Activated CD4-positive, alpha-beta T cell treated with anti-CD3 and anti-CD28 coated beads, Interleukin-2, amount 50 U/mL, for 24 hours (primary cell): ENCODE measurements around the gene HDLBP.

Experiments used
- DNase-seq, 2 donors: peaks; one replicate each; pipeline ENCODE4 v3.0.0-alpha.2; 2020; ENCODE audit warnings: low read depth in 1 of 2, low spot score in 1 of 2

The HDLBP gene

GRCh38 chr2:241258505-241259280, 56.8 kb downstream of the HDLBP start:
- no peak for DNase-seq

DNA sequence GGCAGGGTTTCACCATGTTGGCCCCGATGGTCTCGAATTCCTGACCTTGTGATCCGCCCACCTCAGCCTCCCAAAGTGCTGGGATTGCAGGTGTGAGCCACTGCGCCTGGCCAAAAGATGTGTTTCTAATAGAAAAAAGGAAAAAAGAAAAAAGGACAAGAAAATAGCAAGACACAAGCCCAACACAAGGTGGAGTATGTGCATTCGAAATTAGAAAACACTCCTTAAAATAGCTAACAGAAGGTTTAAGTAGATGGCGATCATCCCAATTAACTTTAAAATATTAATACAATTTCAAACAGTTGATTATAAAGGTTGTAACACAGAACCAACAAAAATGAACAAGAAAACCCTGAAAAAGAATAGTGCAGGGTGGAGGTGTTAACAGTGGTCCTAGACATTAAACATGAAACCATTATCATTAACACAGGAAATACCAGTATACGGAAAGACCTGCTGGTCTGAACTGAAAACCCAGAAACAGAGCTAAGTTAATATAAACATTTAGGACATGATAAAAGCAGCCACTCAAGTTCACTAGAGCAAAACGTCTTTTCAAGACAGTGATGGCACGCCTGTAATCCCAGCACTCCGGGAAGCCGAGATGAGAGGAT, 57.9 kb downstream of the HDLBP start:
- no peak for DNase-seq

DNA sequence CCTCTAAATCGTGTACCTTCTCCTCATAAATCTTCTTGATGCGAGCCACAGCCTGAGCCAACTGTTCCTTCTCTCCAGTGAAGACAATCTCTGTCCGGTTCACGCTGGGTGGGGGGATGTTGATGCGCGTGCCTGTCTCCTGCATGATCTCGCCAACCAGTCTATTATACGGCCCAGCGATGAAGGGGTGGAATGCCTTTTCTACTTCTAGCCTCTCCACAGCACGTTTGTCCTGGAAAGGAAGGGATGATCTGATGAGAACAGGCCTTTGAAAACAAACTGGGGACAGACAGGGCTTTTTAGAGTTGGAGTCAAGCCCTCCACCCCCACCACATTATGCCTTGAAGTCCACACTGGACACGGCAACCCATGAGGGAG, 59.3 kb downstream of the HDLBP start:
- DNase-seq = no peak

DNA sequence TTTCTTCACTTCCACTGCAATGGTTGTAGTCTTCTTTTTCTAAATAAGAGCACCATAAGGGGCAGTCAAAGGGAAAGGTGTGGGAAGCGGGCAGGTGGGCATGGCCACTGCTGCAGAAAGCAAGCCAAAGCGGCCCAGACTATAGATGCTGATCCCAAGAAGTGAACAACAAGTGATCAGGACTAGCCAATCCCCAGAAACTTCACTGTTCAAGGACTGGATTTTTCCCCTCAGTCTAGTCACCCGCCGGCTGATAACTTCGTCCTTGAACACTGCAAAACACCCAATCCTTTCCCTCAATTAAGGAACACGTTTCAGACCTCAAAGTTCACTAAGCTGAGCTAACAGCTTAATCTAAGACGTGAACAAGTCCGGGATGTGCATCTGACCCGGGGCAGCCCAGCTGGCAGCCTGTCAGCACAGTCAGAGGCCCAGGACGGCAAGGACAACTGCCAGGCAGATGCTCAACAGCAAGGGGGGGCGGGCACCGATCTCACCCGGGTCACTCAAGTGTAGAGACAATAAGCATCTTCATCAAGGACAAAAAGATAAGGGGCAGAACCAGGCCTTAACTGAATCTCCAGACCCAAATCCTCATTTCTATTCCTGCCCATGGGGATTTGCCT, 59.8 kb downstream of the HDLBP start:
- DNase-seq = no peak

DNA sequence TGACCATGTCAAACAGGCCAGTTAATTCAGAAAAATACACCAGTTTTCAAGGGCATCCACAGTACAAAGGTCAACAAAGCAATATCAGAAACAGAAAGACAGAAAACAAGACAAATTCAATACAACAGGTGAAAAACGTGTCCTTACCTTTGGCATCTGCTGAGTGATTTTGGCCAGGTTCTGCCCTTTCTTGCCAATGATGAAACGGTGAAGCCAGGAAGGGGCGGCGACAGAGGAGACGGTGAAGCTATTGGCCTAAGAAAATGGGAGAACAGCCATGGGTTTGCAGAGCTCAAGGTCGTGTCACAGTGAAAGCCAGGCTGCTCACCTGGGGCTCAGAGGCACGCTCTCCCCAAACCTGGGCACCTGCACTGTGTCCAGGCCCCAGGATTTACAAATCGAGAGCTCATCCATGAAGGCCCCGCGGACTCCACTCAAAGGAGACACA, 60.5 kb downstream of the HDLBP start:
- DNase-seq = no peak

- DNase-seq = no peak
These were observed 62.5 kb downstream of the HDLBP start for GRCh38 chr2:241252778-241253475.

GRCh38 chr2:241249654-241250053, 65.8 kb downstream of the HDLBP start:
- no peak for DNase-seq

- no peak for DNase-seq
These were observed 66.6 kb downstream of the HDLBP start for GRCh38 chr2:241248897-241249296.

DNA sequence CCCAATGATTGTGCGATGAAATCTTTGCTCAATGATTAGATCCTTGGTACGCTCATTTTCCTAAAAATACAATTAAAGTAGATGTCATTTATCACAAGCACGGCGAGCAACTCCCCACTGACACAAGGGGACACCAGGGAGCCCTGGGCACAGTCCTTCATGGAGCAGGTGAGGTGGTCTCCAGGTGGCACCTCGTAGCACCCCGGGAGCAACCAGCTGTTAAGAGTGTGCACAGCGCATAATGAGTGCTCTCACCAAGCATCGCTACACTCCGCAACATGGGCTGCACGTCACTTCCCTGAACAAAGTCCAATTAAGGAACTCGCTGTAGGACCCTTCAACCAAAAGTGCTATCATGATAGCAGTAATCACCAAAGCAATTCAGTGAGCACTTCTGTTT, 67.2 kb downstream of the HDLBP start:
- no peak for DNase-seq

DNA sequence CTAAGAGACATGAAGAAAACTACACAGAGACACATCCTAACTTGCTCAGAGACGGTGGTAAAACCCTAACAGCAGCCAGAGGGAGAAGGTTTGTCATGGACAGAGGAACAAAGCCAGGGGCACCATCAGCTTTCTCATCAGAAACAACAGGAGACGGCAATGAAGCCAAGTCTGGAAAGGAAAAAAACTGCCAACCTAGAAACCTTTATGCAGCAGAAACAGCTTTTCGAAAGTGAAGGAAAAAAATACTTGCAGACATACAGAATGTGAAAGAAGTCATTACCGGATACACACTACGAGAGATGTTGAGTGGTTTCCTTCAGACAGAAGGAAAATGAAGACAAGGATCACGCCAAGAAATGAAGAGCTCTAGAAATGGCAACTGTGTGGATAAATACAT, 71.1 kb downstream of the HDLBP start:
- DNase-seq = no peak

GRCh38 chr2:241242306-241242705, 73.2 kb downstream of the HDLBP start:
- no peak for DNase-seq

- DNase-seq = no peak
These were observed 73.8 kb downstream of the HDLBP start for GRCh38 chr2:241241669-241242068.

DNA sequence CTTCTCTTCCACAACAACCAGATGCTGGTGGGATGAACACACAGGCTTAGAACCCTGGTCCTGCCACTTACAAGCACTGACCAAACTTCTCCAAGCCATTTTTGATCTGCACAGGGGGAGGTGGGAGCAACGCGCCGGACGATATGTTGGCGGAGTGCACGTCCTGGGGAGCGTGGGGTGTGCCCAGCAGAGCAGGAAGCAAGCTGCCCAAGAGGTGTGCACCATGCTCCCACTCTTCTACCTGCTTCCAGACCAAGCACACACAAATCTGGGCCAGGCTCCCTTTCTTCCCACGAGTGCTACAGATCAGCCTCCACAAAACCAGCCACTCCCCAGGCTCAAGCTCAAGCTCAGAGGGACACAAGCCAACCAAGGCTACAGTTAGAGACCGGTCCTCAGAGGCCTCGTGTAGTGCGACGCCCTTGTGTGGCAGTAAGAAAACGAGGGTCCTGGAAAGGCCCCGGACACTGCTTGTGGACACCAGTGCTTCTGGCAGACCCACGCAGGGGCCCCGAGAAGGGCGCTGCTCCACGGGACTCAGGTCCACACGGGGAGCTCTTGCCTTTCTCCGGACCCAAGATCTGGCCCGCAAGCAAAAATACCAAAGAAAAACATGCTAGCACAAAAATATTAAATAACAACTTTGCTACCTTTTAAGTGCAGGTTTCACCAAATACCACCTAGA, 75.0 kb downstream of the HDLBP start:
- no peak for DNase-seq

DNA sequence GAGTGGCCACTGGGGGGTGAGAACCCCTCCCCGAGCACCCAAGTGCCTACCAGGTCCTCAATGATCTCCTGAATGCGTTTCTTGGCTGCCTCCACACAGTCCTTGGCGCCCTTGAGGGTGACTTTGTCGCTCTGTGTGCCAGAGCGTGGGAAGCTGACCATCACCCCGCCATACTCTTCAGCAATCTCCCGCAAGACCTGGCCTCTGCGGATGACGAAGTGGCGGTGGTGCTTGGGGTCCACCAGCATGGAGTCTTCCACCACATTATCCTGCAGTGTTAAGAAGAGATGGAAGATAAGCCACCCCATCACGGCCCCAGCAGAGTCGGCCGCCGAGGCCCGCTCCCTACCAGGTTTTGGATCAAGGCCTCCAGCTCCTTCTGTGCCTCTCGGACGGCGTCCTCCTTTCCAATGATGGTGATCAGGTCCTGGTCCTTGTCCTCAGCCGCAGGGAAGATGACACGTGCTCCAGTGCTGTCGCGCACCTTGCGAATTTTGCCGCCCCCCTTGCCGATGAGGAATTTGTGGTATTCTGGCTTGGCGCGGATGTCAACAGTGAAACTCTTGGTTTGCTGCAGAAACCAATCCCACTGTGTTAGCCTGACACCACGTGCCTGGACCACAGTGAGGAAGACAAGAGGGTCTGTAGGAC, 75.8 kb downstream of the HDLBP start:
- no peak for DNase-seq

DNA sequence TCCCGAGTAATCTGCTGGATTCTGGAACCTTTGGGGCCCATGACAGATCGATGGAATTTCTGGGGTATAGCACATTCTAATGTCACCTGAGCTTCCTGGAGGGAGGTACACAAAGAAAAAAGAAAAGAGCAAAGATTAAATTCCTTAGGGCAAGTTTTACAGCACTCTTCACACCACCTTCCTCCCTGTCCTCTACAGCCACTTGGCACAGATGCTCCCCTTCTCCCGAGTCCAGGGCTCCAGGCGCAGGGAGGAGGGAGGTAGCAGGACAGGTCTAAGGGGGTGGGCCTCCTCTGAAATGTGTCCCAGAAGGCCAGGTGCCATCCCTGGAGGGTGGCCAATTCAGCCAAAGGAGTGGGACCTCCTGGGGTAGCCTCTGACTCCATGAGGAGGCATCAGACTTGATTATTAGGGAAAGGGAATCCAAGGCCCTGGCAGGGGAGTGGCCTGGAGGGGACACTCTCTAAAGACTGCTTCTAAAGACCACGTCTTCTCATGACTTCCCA, 76.7 kb downstream of the HDLBP start:
- DNase-seq = no peak

GRCh38 chr2:241237949-241238371, 77.5 kb downstream of the HDLBP start:
- DNase-seq = no peak

- no peak for DNase-seq
These were observed 78.4 kb downstream of the HDLBP start for GRCh38 chr2:241237047-241237446.

DNA sequence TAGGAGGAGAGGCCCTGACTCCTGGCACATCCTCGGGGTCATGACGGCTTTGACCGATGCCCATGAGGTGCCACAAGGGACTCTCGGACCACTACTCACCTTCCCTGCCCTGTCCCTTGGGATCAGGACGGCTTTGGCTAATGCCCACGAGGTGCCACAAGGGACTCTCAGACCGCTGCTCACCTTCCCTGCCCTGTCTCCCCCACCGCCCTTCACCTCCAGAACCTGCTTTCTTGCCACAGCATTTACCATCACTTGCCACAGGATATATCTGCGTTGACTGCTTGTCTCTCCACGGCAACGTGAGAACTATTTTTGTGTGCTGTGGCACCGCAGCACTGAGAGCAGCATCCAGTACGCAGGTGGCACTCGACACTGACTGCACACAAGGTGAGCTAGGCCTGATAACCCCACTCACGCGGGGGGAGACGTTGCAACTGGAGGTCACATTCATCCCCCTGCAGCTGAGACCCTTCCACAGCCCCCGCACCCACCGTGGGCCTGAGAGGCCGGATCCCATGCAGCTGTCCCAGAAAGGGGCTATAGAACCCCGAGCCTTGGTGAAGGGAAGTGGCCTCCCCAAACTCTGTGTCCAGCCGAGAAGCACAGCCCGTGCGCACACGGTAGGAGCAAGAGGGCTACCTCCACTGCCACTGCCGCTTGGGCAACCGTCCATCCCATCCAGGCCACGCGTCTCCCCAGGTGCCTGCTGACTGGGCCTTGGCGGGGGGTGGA, 79.4 kb downstream of the HDLBP start:
- no peak for DNase-seq

DNA sequence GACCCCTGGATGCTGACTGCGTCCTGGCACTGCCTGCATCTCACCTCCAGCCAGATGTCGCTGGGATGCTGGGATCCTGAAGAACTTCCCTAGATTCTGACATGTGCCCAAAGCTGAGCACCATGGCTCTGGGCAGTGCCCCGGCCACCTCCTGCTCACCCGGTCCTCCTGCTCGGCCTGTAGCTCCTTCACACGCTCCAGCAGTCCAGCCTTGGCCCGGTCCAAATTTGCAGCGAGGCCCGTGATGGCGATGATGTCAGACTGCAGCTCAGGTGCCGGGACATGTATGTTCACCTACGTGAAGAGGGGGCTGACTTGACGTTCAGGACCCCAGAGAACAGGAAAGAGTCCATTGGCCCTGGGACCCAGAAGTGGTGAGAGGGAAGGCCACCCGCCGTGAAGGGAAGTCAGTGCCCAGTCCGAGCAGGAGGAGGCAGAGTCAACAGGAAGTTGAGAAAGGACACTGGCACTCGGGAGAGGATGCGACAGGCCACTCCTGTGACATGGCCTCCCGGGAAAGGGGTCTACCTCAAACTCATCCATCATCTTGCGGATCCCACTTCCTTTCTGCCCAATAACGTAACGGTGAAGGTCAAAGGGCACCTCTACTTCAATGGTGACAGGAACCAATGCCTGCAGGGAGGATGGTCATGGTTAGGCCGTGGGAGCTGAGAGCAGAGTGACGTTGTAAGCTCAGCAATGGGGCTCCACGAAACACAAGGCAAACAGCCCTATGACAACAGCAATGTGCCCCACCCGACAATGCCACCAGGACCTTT, 80.3 kb downstream of the HDLBP start:
- DNase-seq = no peak
